SK-N-MC (cell line): Measurements from ENCODE around the gene SENP2.

ENCODE experiments used
- EZH2 ChIP-seq: fragments of 200-600 bp; sonication (generic); IDR thresholded peaks from one replicate; pipeline ENCODE4 v1.6.1; 2017; ENCODE audit warnings: antibody characterized with exemption
- FOXP2 ChIP-seq: optimal IDR thresholded peaks from 2 replicates; pipeline ENCODE3; 2011; ENCODE audit warnings: mild to moderate bottlenecking, moderate library complexity; ENCODE audit not compliant: insufficient read depth; ENCODE audit errors: extremely low read length, control extremely low read depth
- POLR2AphosphoS5 ChIP-seq: IDR thresholded peaks from 2 replicates; pipeline ENCODE4 v1.6.1; 2012; ENCODE audit warnings: mild to moderate bottlenecking, low read depth, low read length, borderline replicate concordance

- TF ChIP-seq EZH2 = no peak
- no peak for TF ChIP-seq POLR2AphosphoS5
- no peak for TF ChIP-seq FOXP2
Measured at GRCh38 chr3:185647134-185647879, 61.2 kb downstream of the SENP2 start.
